Activated B cell treated with CpG ODN at 0.5 μM for 24 hours (primary cell): ENCODE results near the gene INO80C. TPM values are rescaled to one million over a fixed set of nuclear protein-coding genes. Genes with fewer than 3 reads are reported as not detected.

Source experiments
- ATAC-seq: fragments of 200-7000 bp; cut with Tn5 transposase; one replicate; pipeline ENCODE4 v1.10.0; 2021; ENCODE audit warnings: low read depth, mild to moderate bottlenecking, moderate library complexity
- CTCF ChIA-PET: fragments of 350-600 bp; sonication (Branson Sonifier 250); formaldehyde crosslinking; loops from one replicate; lab custom pipeline; 2021; ENCODE audit warnings: antibody characterized with exemption; lab: Charles Lee
- POLR2A ChIA-PET: fragments of 350-600 bp; sonication (Branson Sonifier 250); formaldehyde crosslinking; loops from one replicate; lab custom pipeline; 2021; ENCODE audit warnings: antibody characterized with exemption; lab: Charles Lee
- DNase-seq: peaks from one replicate; pipeline ENCODE4 v3.0.0; 2022
- H3K27ac Mint-ChIP-seq: one replicate; pipeline ENCODE4 v1.8.0; 2020; ENCODE audit warnings: mixed read lengths
- H3K27me3 Mint-ChIP-seq: one replicate; pipeline ENCODE4 v1.8.0; 2021; ENCODE audit warnings: mixed read lengths
- H3K36me3 Mint-ChIP-seq: one replicate; pipeline ENCODE4 v1.8.0; 2021; ENCODE audit warnings: low read depth, mixed read lengths
- H3K4me1 Mint-ChIP-seq: one replicate; pipeline ENCODE4 v1.8.0; 2021; ENCODE audit warnings: mixed read lengths
- H3K4me3 Mint-ChIP-seq: one replicate; pipeline ENCODE4 v1.8.0; 2020; ENCODE audit warnings: mild to moderate bottlenecking, mixed read lengths
- H3K9me3 Mint-ChIP-seq: one replicate; pipeline ENCODE4 v1.8.0; 2020; ENCODE audit warnings: mixed read lengths
- intact Hi-C: fragments of 100-400 bp; cut with micrococcal nuclease; formaldehyde crosslinking; loops from one replicate; pipeline ENCODE4 v1.15.1; 2024
- total RNA-seq: library from RNA; stranded (reverse); gene quantifications from 2 replicates; pipeline ENCODE4 v1.2.3, GENCODE V29; 2022
- TF ChIP-seq, protein P1 (sequence below): fragments of 200-600 bp; IDR thresholded peaks from one replicate; pipeline ENCODE4 v1.8.0; 2022; ENCODE audit warnings: antibody characterized with exemption, mild to moderate bottlenecking

INO80C gene
- total RNA-seq, 1 donor from 2014 or later, result 31.6 TPM

DNA sequence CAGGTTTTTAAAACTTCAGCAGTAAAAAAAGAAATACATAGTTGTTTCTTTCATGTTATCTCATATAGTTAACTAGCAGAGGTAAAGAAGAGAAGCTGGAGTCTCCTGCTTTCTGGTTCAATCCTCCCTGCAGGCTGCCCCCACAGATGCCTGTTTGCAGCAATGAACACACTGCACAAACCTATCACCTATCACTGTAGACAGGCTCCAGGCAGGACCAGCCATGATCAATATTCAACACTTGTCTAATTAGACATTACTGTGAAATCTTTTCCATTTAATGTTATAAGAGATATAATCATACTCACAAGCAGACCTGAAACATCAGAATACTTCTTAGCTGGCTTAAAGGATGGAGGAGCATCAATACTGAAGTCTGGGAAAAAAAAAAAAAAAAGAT lies 19.8 kb downstream of the INO80C start:
- DNase-seq, result no peak
- ChIA-PET POLR2A (interaction anchor here (1.1 kb wide), 1 partner anchor 20 kb away, joined by 4 read pairs; the partner anchor contains the start of gene INO80C), CTCF (no interaction called here)
- intact Hi-C loops, result no loop called here
- H3K36me3 Mint-ChIP-seq, result peaks cover 35% of the 10 kb centered on the region
- H3K4me1 Mint-ChIP-seq, result peaks cover 15% of the 10 kb centered on the region
- H3K4me3 Mint-ChIP-seq, result no peak overlapping the region
- H3K27ac Mint-ChIP-seq, result no peak overlapping the region
- TF ChIP-seq, protein P1, sequence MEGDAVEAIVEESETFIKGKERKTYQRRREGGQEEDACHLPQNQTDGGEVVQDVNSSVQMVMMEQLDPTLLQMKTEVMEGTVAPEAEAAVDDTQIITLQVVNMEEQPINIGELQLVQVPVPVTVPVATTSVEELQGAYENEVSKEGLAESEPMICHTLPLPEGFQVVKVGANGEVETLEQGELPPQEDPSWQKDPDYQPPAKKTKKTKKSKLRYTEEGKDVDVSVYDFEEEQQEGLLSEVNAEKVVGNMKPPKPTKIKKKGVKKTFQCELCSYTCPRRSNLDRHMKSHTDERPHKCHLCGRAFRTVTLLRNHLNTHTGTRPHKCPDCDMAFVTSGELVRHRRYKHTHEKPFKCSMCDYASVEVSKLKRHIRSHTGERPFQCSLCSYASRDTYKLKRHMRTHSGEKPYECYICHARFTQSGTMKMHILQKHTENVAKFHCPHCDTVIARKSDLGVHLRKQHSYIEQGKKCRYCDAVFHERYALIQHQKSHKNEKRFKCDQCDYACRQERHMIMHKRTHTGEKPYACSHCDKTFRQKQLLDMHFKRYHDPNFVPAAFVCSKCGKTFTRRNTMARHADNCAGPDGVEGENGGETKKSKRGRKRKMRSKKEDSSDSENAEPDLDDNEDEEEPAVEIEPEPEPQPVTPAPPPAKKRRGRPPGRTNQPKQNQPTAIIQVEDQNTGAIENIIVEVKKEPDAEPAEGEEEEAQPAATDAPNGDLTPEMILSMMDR, result no peak
- no peaks in the 10 kb centered on the region for H3K9me3 Mint-ChIP-seq
- no peaks in the 10 kb centered on the region for H3K27me3 Mint-ChIP-seq
- ATAC-seq, result no peak

DNA sequence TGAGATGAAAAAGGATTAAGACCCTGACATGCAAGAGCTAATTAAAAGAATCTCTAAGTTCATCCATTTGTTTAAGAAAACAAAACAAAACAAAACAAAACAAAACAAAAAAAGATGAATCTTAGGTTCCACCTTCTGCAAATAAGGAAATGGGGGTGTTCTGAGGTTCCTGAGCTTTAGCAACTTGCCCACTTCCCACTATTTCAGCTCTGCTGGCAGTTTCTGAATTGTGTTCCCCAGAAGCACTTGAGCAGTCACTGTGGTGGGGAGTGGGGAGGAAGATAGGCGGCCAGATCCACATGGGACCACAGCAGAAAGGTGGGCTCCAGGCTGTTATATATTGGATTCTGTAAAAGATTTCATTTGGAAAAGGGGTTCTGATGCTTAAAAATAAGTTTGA lies 20.3 kb downstream of the INO80C start:
- ChIA-PET CTCF (no interaction called here), POLR2A (no interaction called here)
- TF ChIP-seq, protein P1, result no peak
- intact Hi-C loops, result no loop called here
- Mint-ChIP-seq H3K4me3 (no peak overlapping the region), H3K27me3 (no peaks in the 10 kb centered on the region), H3K4me1 (peaks cover 15% of the 10 kb centered on the region), H3K36me3 (peaks cover 40% of the 10 kb centered on the region), H3K9me3 (no peaks in the 10 kb centered on the region), H3K27ac (no peak overlapping the region)
- no peak for DNase-seq
- no peak for ATAC-seq

DNA sequence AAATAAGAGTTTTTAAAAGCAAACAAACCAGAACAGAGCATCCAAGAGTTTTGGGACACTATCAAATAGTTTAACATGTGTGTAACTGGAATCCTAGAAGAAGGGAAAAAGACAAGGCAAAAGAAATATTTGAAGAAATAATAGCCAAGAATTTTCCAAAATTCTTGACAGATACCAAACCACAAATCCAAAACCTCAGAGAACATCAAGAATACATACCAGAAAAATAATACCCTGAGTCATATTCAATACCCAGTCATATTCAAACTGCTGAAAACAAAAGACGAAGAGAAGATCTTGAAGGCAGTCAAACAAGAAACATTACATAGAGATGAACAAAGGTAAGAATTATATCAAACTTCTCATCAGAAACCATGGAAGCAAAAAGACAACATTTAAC lies 22.9 kb downstream of the INO80C start:
- ChIA-PET CTCF (no interaction called here), POLR2A (no interaction called here)
- Mint-ChIP-seq H3K4me3 (no peak overlapping the region), H3K36me3 (peaks cover 43% of the 10 kb centered on the region), H3K9me3 (no peaks in the 10 kb centered on the region), H3K27ac (no peak overlapping the region), H3K27me3 (no peaks in the 10 kb centered on the region), H3K4me1 (peaks cover 11% of the 10 kb centered on the region)
- ATAC-seq (no peak), DNase-seq (no peak)
- intact Hi-C loops, result no loop called here
- TF ChIP-seq, protein P1, result no peak

DNA sequence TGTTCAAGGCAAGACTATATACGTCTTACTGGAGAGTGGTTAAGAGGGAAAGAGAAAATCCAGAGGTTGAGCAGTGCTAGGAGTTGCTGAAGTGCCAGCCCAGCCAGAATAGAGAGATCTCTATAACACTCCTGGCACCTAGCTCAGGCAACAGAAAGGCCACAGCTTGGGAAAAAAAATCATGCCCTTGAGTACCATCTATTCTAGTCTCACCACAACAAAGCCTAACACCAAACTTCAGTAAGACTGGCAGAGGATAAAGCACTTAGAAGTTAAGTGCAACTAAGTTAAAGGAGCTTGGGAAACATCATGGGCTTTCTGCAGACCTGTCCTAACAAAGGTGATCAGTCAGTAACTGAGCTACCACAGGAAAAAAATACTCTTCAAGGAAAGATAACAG lies 24.2 kb downstream of the INO80C start:
- TF ChIP-seq, protein P1, result no peak
- Mint-ChIP-seq H3K36me3 (peaks cover 49% of the 10 kb centered on the region), H3K9me3 (no peaks in the 10 kb centered on the region), H3K4me1 (peaks cover 4% of the 10 kb centered on the region), H3K27ac (no peak overlapping the region), H3K4me3 (no peak overlapping the region), H3K27me3 (no peaks in the 10 kb centered on the region)
- DNase-seq, result no peak
- ChIA-PET CTCF (interaction anchor here (1.0 kb wide), 1 partner anchor 59 kb away, joined by 3 read pairs; no protein-coding TSS in a partner anchor), POLR2A (interaction anchor here (1.3 kb wide), 1 partner anchor 24 kb away, joined by 4 read pairs; the partner anchor contains the start of gene INO80C)
- ATAC-seq, result no peak
- intact Hi-C loops, result no loop called here

DNA sequence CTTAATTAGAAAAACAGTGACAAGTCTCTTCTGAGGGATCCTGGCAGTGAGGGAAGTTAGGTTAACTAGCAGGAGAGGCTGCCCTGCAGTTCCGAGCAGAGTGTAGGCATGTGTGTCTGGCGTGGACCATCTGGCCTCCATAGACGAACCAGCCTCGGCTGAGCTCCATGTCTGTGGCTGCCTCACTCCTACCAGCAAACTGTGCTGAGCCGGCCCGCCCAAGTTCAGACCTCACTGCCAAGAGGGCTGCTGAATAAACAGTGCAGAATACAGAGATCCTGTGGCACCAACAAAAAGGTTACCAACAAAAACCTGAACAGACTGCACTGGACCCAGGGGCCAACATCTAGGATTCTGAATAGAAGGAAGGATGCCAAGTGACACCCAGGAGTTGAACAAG lies 27.3 kb downstream of the INO80C start:
- no peak overlapping the region for H3K4me3 Mint-ChIP-seq
- H3K27ac Mint-ChIP-seq, result no peak overlapping the region
- H3K36me3 Mint-ChIP-seq, result peaks cover 49% of the 10 kb centered on the region
- ChIA-PET POLR2A (no interaction called here), CTCF (no interaction called here)
- no peaks in the 10 kb centered on the region for H3K27me3 Mint-ChIP-seq
- H3K4me1 Mint-ChIP-seq, result peaks cover 28% of the 10 kb centered on the region
- intact Hi-C loops, result no loop called here
- H3K9me3 Mint-ChIP-seq, result no peaks in the 10 kb centered on the region
- DNase-seq, result no peak
- no peak for ATAC-seq
- TF ChIP-seq, protein P1, result no peak
